Upper lobe of right lung (tissue), 1 donor: Measurements from ENCODE around the gene MAML2. TPM values are rescaled to one million over a fixed set of nuclear protein-coding genes. Genes with fewer than 3 reads are reported as not detected.
A peak's percentile ranks its signal among the peaks of the same experiment; 100 is the strongest.

Experiments used
- ATAC-seq: fragments of 200-7000 bp; cut with Tn5 transposase; one replicate; pipeline ENCODE4 v1.9.1; 2020; ENCODE audit warnings: mild to moderate bottlenecking, moderate library complexity
- DNase-seq: peaks from one replicate; pipeline ENCODE4 v3.0.0-alpha.2; 2020
- H3K27ac ChIP-seq: fragments of 200-600 bp; one replicate; pipeline ENCODE4 v1.8.0; 2022
- H3K27me3 ChIP-seq: fragments of 200-600 bp; one replicate; pipeline ENCODE4 v1.8.0; 2022; ENCODE audit warnings: mild to moderate bottlenecking
- H3K36me3 ChIP-seq: fragments of 200-600 bp; one replicate; pipeline ENCODE4 v1.8.0; 2022
- H3K4me1 ChIP-seq: fragments of 200-600 bp; one replicate; pipeline ENCODE4 v1.8.0; 2022
- H3K4me3 ChIP-seq: fragments of 200-600 bp; one replicate; pipeline ENCODE4 v1.8.0; 2022; ENCODE audit warnings: mild to moderate bottlenecking
- H3K9me3 ChIP-seq: fragments of 200-600 bp; one replicate; pipeline ENCODE4 v1.8.0; 2022
- CTCF ChIP-seq: fragments of 200-600 bp; IDR thresholded peaks from one replicate; pipeline ENCODE4 v1.8.0; 2022; ENCODE audit warnings: antibody characterized with exemption
- intact Hi-C: fragments of 100-400 bp; cut with DNase I; formaldehyde crosslinking; loops from one replicate; pipeline ENCODE4 v1.11.0; 2022
- long read RNA-seq: library from polyadenylated mRNA; unstranded; transcript quantifications from one replicate; pipeline ENCODE4 v2.0.0, GENCODE V29; 2021
- total RNA-seq: library from RNA; stranded (reverse); fragmentation: NEBNext Ultra II Directional; extraction: Animal tissue kit (Norgen Biotek cat#: 25700); gene quantifications from one replicate; pipeline ENCODE4 v1.2.1, GENCODE V29; 2021
- donor health status: DM: no; HTN: yes; CAD: no; lungs with severe emphysema.

MAML2 gene
- 27.5 TPM for total RNA-seq
- long read RNA-seq, full-length matches to known transcripts, result 8 of 18 reads
- long read RNA-seq, partial matches to known transcripts, result 0 of 18 reads
- long read RNA-seq, other reads (novel, unspliced or antisense), result 10 of 18 reads

GRCh38 chr11:96342961-96343711 lies at the start of gene MAML2:
TSS of gene MAML2 (minus strand) at chr11:96343195. CDS start at chr11:96341895, 1,300 bp downstream.
- H3K4me1 ChIP-seq, result peaks cover 30% of the 10 kb centered on the region
- H3K27me3 ChIP-seq, result no peaks in the 10 kb centered on the region
- no peaks in the 10 kb centered on the region for H3K9me3 ChIP-seq
- intact Hi-C loops, result no loop called here
- H3K36me3 ChIP-seq, result no peaks in the 10 kb centered on the region
- ATAC-seq (peak; percentile 97), DNase-seq (peak; percentile 95)
- peak; percentile 99 for TF ChIP-seq CTCF
- H3K4me3 ChIP-seq, result peak within 1 kb of the TSS; percentile 80
- H3K27ac ChIP-seq, result peak within 1 kb of the TSS; percentile 80

- Histone ChIP-seq H3K27ac (no peak overlapping the region), H3K27me3 (no peaks in the 10 kb centered on the region), H3K4me1 (peaks cover 17% of the 10 kb centered on the region), H3K9me3 (no peaks in the 10 kb centered on the region), H3K4me3 (no peak overlapping the region), H3K36me3 (no peaks in the 10 kb centered on the region)
- no peak for TF ChIP-seq CTCF
- DNase-seq, result no peak
- ATAC-seq, result no peak
- intact Hi-C loops, result no loop called here
These were observed 48.8 kb upstream of the MAML2 start for GRCh38 chr11:96391698-96392307.

- Histone ChIP-seq H3K4me1 (peaks cover 17% of the 10 kb centered on the region), H3K9me3 (no peaks in the 10 kb centered on the region), H3K27me3 (no peaks in the 10 kb centered on the region), H3K4me3 (peak overlapping the region; percentile 90), H3K36me3 (no peaks in the 10 kb centered on the region), H3K27ac (peak overlapping the region; percentile 91)
- no peak for DNase-seq
- peak; percentile 1 for ATAC-seq
- intact Hi-C loops, result no loop called here
- no peak for TF ChIP-seq CTCF
These were observed 47.4 kb upstream of the MAML2 start for GRCh38 chr11:96390488-96390792.

- ATAC-seq (peak; percentile 100), DNase-seq (peak; percentile 98)
- Histone ChIP-seq H3K4me1 (peaks cover 17% of the 10 kb centered on the region), H3K27ac (peak within 1 kb of the TSS; percentile 91), H3K36me3 (no peaks in the 10 kb centered on the region), H3K9me3 (no peaks in the 10 kb centered on the region), H3K27me3 (no peaks in the 10 kb centered on the region), H3K4me3 (peak within 1 kb of the TSS; percentile 90)
- intact Hi-C loops, result no loop called here
- no peak for TF ChIP-seq CTCF
These were observed 46.9 kb upstream of the MAML2 start, which contains the start of the genes CCDC82 and JRKL for GRCh38 chr11:96389720-96390487. TSS of gene CCDC82 (minus strand) at chr11:96389912. CDS start at chr11:96384747, 5,165 bp downstream. TSS of gene JRKL (plus strand) at chr11:96390013. CDS start at chr11:96390650, 637 bp downstream.

GRCh38 chr11:96388891-96389719 lies 46.1 kb upstream of the MAML2 start:
- no peak for DNase-seq
- Histone ChIP-seq H3K4me3 (peak overlapping the region; percentile 90), H3K36me3 (peaks cover 3% of the 10 kb centered on the region), H3K4me1 (peaks cover 17% of the 10 kb centered on the region), H3K27me3 (no peaks in the 10 kb centered on the region), H3K9me3 (no peaks in the 10 kb centered on the region), H3K27ac (peak overlapping the region; percentile 91)
- intact Hi-C loops, result no loop called here
- peak; percentile 58 for ATAC-seq
- TF ChIP-seq CTCF, result no peak
